DOHH2 (cell line): ENCODE results near the gene CAMKK1.

Experiments used
- CTCF ChIP-seq: fragments of 200-600 bp; sonication (generic); IDR thresholded peaks from one replicate; pipeline ENCODE4 v1.5.1; 2014; ENCODE audit warnings: antibody characterized with exemption, mild to moderate bottlenecking, low read depth, low read length; ENCODE audit not compliant: poor library complexity, severe bottlenecking
- EZH2phosphoT487 ChIP-seq: fragments of 200-600 bp; sonication (generic); IDR thresholded peaks from 2 replicates; pipeline ENCODE4 v1.6.1; 2017; ENCODE audit warnings: borderline replicate concordance, mild to moderate bottlenecking, antibody characterized with exemption, low read length, moderate library complexity, mixed read lengths

- TF ChIP-seq CTCF = no peak
- TF ChIP-seq EZH2phosphoT487 = no peak
Measured at GRCh38 chr17:3847165-3847670, 45.6 kb downstream of the CAMKK1 start.
